Stimulated activated naive CD4-positive, alpha-beta T cell treated with Interleukin-2 at 50 U/mL for 16 hours (primary cell): ENCODE results near the gene DSEL.

ENCODE experiments used
- DNase-seq: peaks from one replicate; lab custom pipeline; 2025; lab: John Stamatoyannopoulos, UW

Gene DSEL

GRCh38 chr18:67500522-67501205 lies 15.9 kb downstream of the DSEL start:
- no peak for DNase-seq

DNA sequence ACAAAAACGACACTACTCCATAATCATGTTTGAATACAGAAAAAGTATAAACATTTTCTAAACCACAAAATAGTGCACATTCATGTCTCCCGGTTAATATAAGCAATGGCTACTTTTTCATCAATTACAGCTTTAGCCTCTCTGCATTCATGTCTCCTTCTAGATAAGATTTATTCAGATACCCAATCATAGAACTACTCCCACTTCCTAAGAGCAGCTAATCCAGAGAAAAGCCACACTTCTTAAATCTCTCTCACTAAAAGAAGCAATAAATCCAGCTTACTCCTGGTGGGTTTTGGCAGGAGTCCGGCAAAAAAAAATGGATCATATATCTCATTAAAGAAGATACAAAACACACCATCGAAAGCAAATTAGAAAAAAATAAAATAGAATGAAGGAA lies 20.1 kb downstream of the DSEL start:
- DNase-seq = no peak

DNA sequence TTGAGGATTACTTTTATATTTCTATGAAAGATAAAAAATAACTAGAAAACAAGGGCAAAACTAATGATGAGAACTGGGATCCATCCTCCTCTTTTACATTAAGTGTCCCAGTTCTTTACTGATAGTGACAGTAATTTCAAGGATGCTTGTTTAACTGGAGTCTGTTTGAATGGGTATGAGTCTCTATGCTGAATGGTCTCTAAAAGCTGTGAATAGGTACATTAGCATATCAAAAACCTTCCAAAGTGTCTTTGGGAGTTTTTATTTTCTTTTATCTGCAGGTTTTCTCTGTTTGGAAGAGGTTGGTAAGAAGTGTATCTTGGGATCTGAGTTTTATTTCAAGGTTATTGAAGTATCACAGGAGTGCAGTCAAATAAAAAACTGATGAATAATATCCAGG lies 30.0 kb downstream of the DSEL start:
- no peak for DNase-seq

DNA sequence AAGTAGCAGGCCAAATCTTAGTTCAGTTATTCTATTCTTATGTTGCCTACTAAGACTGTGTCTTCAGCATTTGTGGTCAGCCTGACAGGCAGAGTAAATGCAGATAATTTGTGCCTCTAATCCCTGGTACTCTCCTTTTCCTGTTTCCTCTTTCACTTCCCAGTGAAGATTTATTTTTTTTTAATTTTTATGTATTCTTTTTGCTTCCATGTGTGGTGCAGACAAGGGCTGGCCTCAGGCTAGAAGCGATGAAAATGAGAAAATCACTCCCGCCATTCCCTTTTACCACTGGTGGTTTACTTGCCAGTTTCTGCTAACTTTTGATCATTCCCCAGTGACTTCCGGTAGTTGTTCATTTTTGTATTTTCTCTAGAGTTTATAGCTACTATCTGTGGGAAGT lies 30.9 kb downstream of the DSEL start:
- no peak for DNase-seq

- no peak for DNase-seq
These were observed 32.1 kb downstream of the DSEL start for GRCh38 chr18:67484458-67484857.

GRCh38 chr18:67483952-67484351 lies 32.6 kb downstream of the DSEL start:
- DNase-seq = no peak

GRCh38 chr18:67483237-67483636 lies 33.3 kb downstream of the DSEL start:
- DNase-seq = no peak

GRCh38 chr18:67478249-67478648 lies 38.3 kb downstream of the DSEL start:
- no peak for DNase-seq

- no peak for DNase-seq
These were observed 39.0 kb downstream of the DSEL start for GRCh38 chr18:67477522-67477921.

- no peak for DNase-seq
These were observed 39.9 kb downstream of the DSEL start for GRCh38 chr18:67476585-67476984.

- no peak for DNase-seq
These were observed 40.8 kb downstream of the DSEL start for GRCh38 chr18:67475673-67476072.

DNA sequence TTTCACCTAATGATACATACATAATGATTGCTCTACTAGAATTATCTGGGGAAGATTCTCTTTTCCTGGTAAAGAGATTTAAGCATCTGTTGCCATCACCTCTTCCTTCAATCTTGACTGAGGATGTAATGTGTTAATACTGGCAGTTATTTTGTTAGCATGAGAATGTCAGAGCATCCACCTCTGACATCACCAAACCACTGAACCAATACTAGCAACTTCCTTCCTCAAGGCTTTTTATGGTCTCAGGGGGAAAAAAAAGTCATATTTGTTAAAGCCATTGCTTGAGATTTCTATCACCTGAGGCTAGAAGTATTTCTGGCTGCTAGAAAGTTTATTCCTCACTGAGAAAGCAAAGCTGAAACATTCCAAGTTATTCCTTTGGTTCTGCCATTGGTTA lies 48.5 kb downstream of the DSEL start:
- no peak for DNase-seq

- no peak for DNase-seq
These were observed 49.3 kb downstream of the DSEL start for GRCh38 chr18:67467188-67467587.

- DNase-seq = no peak
These were observed 52.0 kb downstream of the DSEL start for GRCh38 chr18:67464499-67464898.

GRCh38 chr18:67463829-67464228 lies 52.7 kb downstream of the DSEL start:
- no peak for DNase-seq

GRCh38 chr18:67456711-67457110 lies 59.8 kb downstream of the DSEL start:
- DNase-seq = no peak
